ENCODE measurements around the gene PDE6A. TPM values are rescaled to one million over a fixed set of nuclear protein-coding genes. Genes with fewer than 3 reads are reported as not detected.
"Not testable (repeated sequence)": the region's sequence is repeated elsewhere in the genome, so short reads cannot be mapped to it uniquely, and the experiment has no call there.

PDE6A gene
- total RNA-seq, 1 donor from 2014 or later: not detected

DNA sequence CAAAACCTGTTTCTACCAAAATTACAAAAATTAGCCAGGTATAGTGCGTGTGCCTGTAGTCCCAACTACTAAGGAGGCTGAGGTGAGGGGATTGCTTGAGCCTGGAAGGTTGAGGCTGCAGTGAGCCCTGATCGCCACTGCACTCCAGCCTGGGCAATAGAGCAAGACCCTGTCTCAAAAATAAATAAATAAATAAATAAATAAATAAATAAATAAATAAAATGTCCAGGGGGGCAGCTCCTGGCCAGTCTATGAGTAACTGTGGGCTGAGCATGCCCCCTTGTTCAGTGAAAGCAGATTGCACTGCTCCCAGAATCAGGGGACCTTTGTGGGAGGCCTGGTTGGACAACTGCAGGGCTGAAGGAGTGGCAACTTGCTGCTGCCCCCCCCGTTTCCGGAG, 62.7 kb downstream of the PDE6A start:
- no peak for ATAC-seq
- Histone ChIP-seq H3K27ac (no peak overlapping the region), H3K36me3 (no peaks in the 10 kb centered on the region), H3K4me3 (no peak overlapping the region), H3K9me3 (no peaks in the 10 kb centered on the region), H3K4me1 (peaks cover 13% of the 10 kb centered on the region), H3K27me3 (ENCODE audit: low read depth) (no peaks in the 10 kb centered on the region)
- intact Hi-C loops (cut with DNase I): no loop called here
- TF ChIP-seq, protein P1, sequence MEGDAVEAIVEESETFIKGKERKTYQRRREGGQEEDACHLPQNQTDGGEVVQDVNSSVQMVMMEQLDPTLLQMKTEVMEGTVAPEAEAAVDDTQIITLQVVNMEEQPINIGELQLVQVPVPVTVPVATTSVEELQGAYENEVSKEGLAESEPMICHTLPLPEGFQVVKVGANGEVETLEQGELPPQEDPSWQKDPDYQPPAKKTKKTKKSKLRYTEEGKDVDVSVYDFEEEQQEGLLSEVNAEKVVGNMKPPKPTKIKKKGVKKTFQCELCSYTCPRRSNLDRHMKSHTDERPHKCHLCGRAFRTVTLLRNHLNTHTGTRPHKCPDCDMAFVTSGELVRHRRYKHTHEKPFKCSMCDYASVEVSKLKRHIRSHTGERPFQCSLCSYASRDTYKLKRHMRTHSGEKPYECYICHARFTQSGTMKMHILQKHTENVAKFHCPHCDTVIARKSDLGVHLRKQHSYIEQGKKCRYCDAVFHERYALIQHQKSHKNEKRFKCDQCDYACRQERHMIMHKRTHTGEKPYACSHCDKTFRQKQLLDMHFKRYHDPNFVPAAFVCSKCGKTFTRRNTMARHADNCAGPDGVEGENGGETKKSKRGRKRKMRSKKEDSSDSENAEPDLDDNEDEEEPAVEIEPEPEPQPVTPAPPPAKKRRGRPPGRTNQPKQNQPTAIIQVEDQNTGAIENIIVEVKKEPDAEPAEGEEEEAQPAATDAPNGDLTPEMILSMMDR (IDR thresholded peaks at IDR 0.05): no peak
- no peak for DNase-seq

DNA sequence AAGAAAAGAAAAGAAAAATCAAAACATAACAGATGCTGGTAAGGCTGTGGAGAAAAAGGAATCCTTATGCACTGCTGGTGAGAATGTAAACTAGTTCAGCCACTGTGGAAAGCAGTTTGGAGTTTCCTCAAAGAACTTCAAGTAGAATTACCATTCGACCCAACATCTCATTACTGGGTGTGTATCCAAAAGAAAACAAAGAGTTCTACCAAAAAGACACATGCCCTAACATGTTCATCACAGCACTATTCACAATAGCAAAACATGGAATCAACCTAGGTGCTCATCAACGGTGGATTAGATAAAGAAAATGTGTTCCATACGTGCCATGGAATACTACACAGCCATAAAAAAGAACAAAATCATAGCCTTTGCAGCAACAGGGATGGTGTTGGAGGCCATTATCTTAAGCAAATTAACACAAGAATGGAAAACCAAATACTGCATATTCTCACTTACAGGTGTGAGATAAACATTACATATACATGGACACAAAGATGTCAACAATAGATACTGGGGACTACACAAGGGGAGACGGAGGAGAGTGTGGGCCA, 63.4 kb downstream of the PDE6A start:
- ATAC-seq: no peak
- intact Hi-C loops (cut with DNase I): no loop called here
- TF ChIP-seq, protein P1 (IDR thresholded peaks at IDR 0.05): no peak
- Histone ChIP-seq H3K36me3 (no peaks in the 10 kb centered on the region), H3K9me3 (no peaks in the 10 kb centered on the region), H3K27ac (no peak overlapping the region), H3K4me3 (no peak overlapping the region), H3K27me3 (ENCODE audit: low read depth) (no peaks in the 10 kb centered on the region), H3K4me1 (peaks cover 13% of the 10 kb centered on the region)
- no peak for DNase-seq

DNA sequence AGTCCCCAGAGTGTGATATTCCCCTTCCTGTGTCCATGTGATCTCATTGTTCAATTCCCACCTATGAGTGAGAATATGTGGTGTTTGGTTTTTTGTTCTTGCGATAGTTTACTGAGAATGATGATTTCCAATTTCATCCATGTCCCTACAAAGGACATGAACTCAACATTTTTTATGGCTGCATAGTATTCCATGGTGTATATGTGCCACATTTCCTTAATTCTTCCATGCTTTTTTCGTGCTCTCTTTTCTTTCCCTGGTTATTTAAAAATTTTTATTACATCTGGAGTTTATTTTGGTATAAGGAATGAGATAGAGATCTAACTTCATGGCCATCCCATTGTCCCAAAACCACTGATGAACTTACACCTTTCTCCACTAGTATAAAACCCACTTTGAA, 65.0 kb downstream of the PDE6A start:
- peaks cover 13% of the 10 kb centered on the region for H3K4me1 ChIP-seq
- H3K27me3 ChIP-seq (ENCODE audit: low read depth); intact Hi-C loops (cut with DNase I); DNase-seq; H3K9me3 ChIP-seq; ATAC-seq; H3K4me3 ChIP-seq; H3K36me3 ChIP-seq; H3K27ac ChIP-seq: not testable (repeated sequence)

DNA sequence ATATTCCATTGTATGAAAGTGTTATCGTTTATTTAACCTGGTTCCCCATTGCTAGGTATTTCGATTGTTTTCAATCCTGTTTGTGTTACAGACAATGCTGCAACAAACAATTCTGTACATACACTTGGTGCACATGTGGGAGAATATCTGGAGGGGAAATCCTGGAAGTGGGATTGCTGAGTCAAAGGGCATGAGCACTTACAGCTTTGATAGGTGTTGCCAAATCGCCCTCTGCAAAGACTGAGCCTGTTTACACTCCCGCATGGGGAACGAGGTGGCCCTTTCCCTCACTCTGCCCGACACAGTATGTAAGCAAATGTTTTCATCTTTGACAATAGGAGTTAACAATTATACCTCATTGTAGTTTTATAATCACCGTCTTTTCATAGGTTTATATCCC, 66.2 kb downstream of the PDE6A start:
- Histone ChIP-seq H3K27me3 (ENCODE audit: low read depth) (no peaks in the 10 kb centered on the region), H3K36me3 (no peaks in the 10 kb centered on the region), H3K4me3 (no peak overlapping the region), H3K9me3 (no peaks in the 10 kb centered on the region), H3K27ac (no peak overlapping the region), H3K4me1 (peaks cover 15% of the 10 kb centered on the region)
- ATAC-seq (peak; percentile 45 to 56), DNase-seq (no peak)
- TF ChIP-seq, protein P1 (IDR thresholded peaks at IDR 0.05): no peak
- intact Hi-C loops (cut with DNase I): no loop called here

DNA sequence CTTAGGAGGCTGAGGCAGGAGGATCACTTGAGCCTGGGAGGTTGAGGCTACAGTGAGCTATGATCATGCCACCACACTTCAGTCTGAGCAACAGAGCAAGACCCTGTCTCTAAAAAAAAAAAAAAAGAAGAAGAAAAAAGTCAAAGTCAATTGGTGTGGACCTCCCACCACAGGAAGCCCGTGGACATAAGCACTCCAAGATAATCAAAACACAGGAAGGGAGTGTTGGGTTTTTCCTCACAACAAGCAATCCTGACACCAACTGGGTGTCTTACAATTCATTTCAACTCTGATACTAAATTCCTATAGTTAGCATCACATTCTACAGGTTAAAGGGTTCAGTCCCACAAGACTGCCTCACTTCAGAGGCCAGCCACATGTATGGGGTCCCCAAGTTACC, 70.7 kb downstream of the PDE6A start:
- TF ChIP-seq, protein P1 (IDR thresholded peaks at IDR 0.05): no peak

DNA sequence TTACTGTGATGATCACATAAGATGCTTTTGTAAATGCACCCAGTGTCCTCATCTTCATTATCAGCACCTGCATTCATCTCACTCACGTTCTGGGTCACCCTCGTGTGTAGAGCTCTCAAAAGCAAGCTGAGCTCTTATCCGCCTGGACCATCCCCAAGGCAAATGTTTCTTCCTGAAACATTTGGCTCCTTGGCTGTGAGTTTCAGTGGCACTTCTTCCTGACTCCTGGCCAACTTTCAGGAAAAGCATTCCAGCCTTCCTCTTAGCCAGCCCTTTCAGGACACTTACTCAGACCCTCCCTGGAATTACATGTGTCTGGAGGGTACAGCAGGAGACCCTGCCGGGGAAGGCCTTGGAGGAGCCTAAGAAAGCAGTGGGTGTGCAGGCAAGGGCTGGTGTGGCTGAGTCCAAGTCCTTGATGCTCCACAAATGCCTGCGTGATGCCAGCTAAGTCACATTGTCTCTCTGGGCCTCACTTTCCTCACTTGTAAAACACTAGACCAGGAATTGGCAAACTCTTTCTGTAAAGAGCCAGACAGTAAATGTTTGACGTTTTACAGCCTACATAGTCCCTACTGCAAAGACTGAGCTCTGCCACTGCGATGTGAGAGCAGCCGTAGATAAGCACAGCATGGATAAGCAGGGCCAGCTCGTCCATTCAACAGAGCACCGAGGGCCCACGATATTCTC, 72.1 kb downstream of the PDE6A start:
- DNase-seq (no peak), ATAC-seq (peak in 1 of 2 donors; percentile 57)
- intact Hi-C loops (cut with DNase I): no loop called here
- no peaks in the 10 kb centered on the region for H3K27me3 ChIP-seq (ENCODE audit: low read depth)
- H3K9me3 ChIP-seq: no peaks in the 10 kb centered on the region
- no peak overlapping the region for H3K4me3 ChIP-seq
- peak overlapping the region; percentile 26 for H3K27ac ChIP-seq
- H3K36me3 ChIP-seq: no peaks in the 10 kb centered on the region
- peaks cover 24% of the 10 kb centered on the region for H3K4me1 ChIP-seq
- TF ChIP-seq, protein P1 (IDR thresholded peaks at IDR 0.05): no peak

More for the DNA sequence above, 70.7 kb downstream of the PDE6A start:
- intact Hi-C loops (cut with DNase I): no loop called here
- no peak for ATAC-seq
- no peaks in the 10 kb centered on the region for H3K9me3 ChIP-seq
- no peak for DNase-seq
- H3K36me3 ChIP-seq: no peaks in the 10 kb centered on the region
- H3K4me1 ChIP-seq: peaks cover 34% of the 10 kb centered on the region
- no peak overlapping the region for H3K4me3 ChIP-seq
- peak overlapping the region; percentile 26 for H3K27ac ChIP-seq
- no peaks in the 10 kb centered on the region for H3K27me3 ChIP-seq (ENCODE audit: low read depth)

Data from lower lobe of right lung (tissue), 2 donors.